Adrenal gland (tissue), 5 donors: ENCODE measurements around the gene TXNDC2.

Experiments used
- POLR2A ChIP-seq, 2 donors: fragments of 450-650 bp; IDR thresholded peaks; one replicate each; pipeline ENCODE4 v1.6.1; 2017; ENCODE audit warnings: antibody characterized with exemption in 2 of 2, mild to moderate bottlenecking in 2 of 2, moderate library complexity in 1 of 2
- TF ChIP-seq, protein P1 (sequence below), 6 experiments: fragments of 450-650 bp in 4 of 6; fragments of 200-600 bp in 2 of 6; sonication (generic) in 1 of 6; IDR thresholded peaks; 1 replicate in 5 of 6; 2 replicates in 1 of 6; pipeline versions ENCODE4 v1.5.1 to v1.8.0; 2016 to 2021; ENCODE audit warnings: antibody characterized with exemption in 6 of 6, mild to moderate bottlenecking in 2 of 6, moderate library complexity in 1 of 6
- donor health status: DM: no; HTN: no; CAD: no.

DNA sequence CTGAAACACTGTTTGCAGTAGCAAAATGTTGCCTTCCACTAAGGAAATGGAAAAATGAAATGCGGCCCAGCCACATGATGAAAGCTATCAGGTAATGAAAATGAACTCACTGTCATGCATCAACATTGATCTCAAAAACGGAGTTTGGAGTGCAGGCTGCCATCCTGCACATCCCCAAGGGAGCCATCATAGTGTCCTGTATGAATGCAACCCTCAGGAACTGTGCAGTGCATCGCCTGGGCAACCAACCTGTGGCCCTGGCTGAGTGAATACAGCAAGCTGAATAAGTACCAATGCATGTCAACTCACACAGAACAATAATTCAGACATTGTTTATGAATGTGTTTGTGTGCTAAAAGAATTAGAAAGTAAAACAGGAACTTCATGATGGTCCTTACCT is 23.1 kb upstream of the TXNDC2 start:
- no peak for TF ChIP-seq POLR2A (IDR thresholded peaks at IDR 0.05)
- TF ChIP-seq, protein P1, sequence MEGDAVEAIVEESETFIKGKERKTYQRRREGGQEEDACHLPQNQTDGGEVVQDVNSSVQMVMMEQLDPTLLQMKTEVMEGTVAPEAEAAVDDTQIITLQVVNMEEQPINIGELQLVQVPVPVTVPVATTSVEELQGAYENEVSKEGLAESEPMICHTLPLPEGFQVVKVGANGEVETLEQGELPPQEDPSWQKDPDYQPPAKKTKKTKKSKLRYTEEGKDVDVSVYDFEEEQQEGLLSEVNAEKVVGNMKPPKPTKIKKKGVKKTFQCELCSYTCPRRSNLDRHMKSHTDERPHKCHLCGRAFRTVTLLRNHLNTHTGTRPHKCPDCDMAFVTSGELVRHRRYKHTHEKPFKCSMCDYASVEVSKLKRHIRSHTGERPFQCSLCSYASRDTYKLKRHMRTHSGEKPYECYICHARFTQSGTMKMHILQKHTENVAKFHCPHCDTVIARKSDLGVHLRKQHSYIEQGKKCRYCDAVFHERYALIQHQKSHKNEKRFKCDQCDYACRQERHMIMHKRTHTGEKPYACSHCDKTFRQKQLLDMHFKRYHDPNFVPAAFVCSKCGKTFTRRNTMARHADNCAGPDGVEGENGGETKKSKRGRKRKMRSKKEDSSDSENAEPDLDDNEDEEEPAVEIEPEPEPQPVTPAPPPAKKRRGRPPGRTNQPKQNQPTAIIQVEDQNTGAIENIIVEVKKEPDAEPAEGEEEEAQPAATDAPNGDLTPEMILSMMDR (IDR thresholded peaks at IDR 0.05): no peak
